T-helper 2 cell (primary cell): Measurements from ENCODE around the gene DDX51.
"Not testable (repeated sequence)": the region's sequence is repeated elsewhere in the genome, so short reads cannot be mapped to it uniquely, and the experiment has no call there.

ENCODE experiments used
- DNase-seq, 5 experiments: peaks; one replicate each; pipeline versions ENCODE4 v3.0.0 to v3.0.0-alpha.2; 2012 to 2022

Gene DDX51

GRCh38 chr12:132111654-132112304 lies 32.3 kb downstream of the DDX51 start:
- DNase-seq, result no peak

- DNase-seq, result no peak
Measured at GRCh38 chr12:132110677-132111076, 33.4 kb downstream of the DDX51 start.

- DNase-seq, result no peak
Measured at GRCh38 chr12:132109741-132110140, 34.4 kb downstream of the DDX51 start.

DNA sequence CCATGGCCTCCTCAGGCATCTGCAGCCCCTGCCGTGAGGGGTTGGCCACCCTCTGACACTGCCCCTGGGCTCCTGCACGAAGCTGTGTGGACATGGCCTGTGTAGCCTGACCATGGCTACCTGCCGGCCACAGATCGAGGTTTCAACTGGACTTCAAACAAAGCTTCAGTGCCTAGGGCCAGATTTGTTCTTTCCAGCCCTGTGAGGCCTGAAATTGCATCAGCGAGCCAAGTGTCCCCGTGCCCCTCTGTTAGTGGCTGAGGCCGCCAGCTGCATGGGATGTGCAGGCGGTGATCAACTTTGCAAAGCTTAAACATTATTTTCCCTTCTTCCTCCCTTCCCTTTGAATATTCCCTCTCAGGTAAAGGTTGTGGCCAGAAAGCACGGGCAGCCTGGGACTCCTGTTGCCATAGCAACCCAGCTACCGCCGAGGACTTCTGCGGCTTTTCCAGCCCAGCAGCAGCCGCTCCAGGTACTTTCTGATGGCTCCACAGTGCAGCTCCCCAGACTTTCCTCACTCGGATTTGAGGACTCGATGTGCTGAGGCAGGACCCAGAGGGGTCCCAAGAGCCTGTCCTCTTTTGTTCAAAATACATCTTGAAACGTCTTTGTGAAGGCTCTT lies 35.8 kb downstream of the DDX51 start:
- no peak for DNase-seq

GRCh38 chr12:132106921-132107320 lies 37.2 kb downstream of the DDX51 start:
- no peak for DNase-seq

DNA sequence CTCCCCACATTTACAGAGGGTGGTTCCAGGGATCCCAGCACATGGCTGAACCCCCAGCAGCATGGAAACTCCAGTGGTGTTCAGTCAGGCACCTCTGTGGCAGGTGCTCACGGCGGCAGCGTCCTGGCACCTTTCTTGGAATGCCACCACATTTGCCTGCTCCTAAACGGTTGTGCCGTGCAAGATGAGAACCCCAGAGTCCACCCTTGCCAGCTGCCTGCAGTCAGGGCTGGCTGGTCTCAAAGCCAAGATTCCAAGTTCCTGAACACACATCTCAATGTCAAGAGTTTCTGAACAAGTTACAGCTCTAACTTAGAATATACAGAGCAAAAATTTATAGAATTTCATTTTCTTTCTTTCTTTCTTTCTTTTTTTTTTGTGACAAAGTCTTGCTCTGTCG lies 38.7 kb downstream of the DDX51 start:
- no peak for DNase-seq

DNA sequence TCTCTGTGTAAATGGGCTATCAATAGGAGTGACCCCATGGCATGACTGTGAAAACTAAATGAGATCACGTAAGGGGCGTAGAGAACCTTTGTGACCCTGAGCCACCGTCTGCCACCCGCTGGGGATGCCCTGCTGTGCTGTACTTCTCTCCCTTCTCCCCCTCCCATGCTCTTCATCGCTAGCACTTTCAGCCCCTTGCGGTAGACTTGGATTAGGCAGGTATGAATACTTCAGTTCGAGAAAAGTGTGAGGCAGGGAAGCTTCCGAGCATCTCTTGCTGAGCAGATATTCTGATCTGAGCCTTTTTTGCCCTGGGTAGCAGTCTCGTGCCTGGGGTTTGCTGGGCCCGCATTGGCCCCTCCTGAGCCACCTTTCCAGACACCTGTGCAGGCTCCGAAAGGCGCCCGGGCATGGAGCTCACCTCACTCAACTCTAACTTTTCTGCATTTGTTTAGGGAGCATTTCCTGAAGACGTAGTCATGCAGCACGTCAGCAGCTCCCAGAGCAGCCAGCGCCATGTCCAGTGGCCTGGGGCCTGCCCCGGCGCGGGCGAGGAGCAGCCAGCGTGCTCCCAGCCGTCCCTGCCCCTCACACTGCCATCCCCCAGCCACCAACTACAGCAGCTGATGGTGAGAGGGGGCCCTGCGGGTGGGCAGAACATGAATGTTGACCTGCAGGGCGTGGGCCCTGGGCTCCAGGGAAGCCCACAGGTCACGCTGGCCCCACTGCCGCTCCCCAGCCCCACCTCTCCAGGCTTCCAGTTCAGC lies 40.4 kb downstream of the DDX51 start:
- no peak for DNase-seq

GRCh38 chr12:132103072-132103471 lies 41.0 kb downstream of the DDX51 start:
- not testable (repeated sequence) for DNase-seq

- no peak for DNase-seq
Measured at GRCh38 chr12:132102297-132102696, 41.8 kb downstream of the DDX51 start.

- no peak for DNase-seq
Measured at GRCh38 chr12:132100306-132101065, 43.6 kb downstream of the DDX51 start.

GRCh38 chr12:132099739-132100138 lies 44.4 kb downstream of the DDX51 start:
- no peak for DNase-seq

DNA sequence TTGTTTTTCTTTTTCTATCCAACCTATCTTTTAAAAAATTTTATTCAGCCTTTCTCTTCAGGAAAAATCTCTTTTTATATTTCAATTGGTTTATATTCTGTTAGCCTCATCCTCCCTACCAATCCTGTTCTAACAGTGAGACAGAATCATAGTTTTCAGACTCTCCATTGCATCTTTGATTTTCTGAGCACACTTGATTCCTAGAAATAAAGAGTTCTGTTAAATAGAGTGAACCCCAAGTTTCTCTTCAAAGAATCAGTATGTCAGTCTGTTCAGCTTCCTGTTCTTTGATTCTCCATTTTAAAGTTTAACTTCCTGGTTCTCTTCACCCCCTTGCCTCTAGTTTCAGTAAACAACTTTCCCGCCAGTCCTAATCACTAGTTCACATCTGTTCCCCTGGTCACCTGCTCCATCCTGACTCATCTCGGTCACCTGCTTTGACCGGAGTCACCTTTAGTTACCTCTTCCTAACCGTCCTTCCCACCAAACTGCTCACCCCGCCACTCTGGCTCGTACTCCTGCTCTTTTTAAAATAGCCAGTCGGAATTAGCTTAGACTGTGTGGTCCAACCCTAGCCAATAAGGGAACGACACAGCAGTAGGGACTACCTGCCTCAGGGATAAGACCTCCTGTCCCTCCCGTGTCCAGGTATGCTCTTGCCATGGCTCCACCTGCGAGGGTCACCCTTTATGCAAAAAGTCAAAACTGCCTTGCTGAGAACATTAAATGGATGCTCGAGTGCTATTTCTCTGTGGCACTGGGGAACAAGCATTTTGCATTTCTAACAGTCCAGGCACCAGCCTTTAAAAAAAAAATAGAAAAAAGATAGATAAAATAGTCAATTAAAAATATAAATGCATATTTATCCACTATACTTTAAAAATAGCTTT lies 48.4 kb downstream of the DDX51 start:
- no peak for DNase-seq

- DNase-seq, result no peak
Measured at GRCh38 chr12:132094269-132094891, 49.7 kb downstream of the DDX51 start.

DNA sequence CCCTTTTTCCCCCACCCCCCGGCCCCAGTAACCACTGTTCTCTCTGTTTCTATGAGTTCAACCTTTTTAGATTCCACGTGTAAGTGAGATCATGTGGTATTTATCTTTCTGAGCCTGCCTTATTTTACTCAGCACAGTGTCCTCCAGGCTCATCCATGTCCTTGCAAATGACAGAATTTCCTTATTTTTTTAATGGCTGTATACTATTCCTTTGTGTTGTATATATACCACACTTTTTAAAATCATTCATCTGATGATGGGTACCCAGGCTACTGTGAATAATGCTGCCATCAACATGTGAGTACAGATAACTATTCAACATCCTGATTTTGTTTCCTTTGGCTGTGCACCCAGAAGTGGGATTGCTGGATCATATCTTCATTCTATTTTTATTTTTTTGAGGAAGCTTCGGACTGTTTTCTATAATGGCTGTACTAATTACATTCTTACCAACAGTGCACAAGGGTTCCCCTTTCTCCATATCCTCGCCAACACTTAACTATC lies 54.7 kb downstream of the DDX51 start:
- DNase-seq, result no peak
